H1 (cell line): ENCODE results near the gene ZFAND3. TPM values are rescaled to one million over a fixed set of nuclear protein-coding genes. Genes with fewer than 3 reads are reported as not detected.
A peak's percentile ranks its signal among the peaks of the same experiment; 100 is the strongest.

ENCODE experiments used
- CTCF ChIA-PET: fragments of 300-600 bp; sonication (Branson Sonifier 250); formaldehyde crosslinking; loops from one replicate; lab custom pipeline; 2021; ENCODE audit not compliant: partially characterized antibody; lab: Charles Lee
- POLR2A ChIA-PET: fragments of 300-600 bp; sonication (Branson Sonifier 250); formaldehyde crosslinking; loops from one replicate; lab custom pipeline; 2021; ENCODE audit warnings: inconsistent platforms; ENCODE audit not compliant: partially characterized antibody; lab: Charles Lee
- DNase-seq, 2 experiments: peaks; one replicate each; pipeline versions ENCODE4 v3.0.0 to v3.0.0-alpha.2; 2010 to 2022; ENCODE audit warnings: low spot score in 2 of 2, low read depth in 1 of 2, mixed read lengths in 1 of 2
- FAIRE-seq: peaks from 2 replicates; lab custom pipeline; 2011; peaks lifted over from hg19 to GRCh38; lab: Jason Lieb, UNC
- H2AFZ ChIP-seq: 2 replicates; pipeline ENCODE4 v1.8.1; 2012; ENCODE audit warnings: low read length, inconsistent platforms
- H2AK5ac ChIP-seq: 2 replicates; pipeline ENCODE4 v1.6.1; 2013; ENCODE audit warnings: low read depth, low read length
- H2BK120ac ChIP-seq: replicated peaks from 2 replicates; pipeline ENCODE3; 2013; ENCODE audit warnings: low read depth, low read length, inconsistent platforms
- H2BK12ac ChIP-seq: 2 replicates; pipeline ENCODE4 v1.6.1; 2013; ENCODE audit warnings: low read depth, low read length
- H2BK15ac ChIP-seq: 2 replicates; pipeline ENCODE4 v1.6.1; 2013; ENCODE audit warnings: low read length
- H2BK20ac ChIP-seq: 2 replicates; pipeline ENCODE4 v1.6.1; 2013; ENCODE audit warnings: low read length
- H2BK5ac ChIP-seq: 2 replicates; pipeline ENCODE4 v1.6.1; 2013; ENCODE audit warnings: low read depth, low read length
- H3K14ac ChIP-seq: 2 replicates; pipeline ENCODE4 v1.6.1; 2013; ENCODE audit warnings: inconsistent platforms; ENCODE audit not compliant: insufficient read length
- H3K18ac ChIP-seq: 2 replicates; pipeline ENCODE4 v1.6.1; 2013; ENCODE audit warnings: low read length; ENCODE audit errors: extremely low read depth
- H3K23ac ChIP-seq: 2 replicates; pipeline ENCODE4 v1.6.1; 2013; ENCODE audit warnings: inconsistent platforms; ENCODE audit not compliant: insufficient read length
- H3K23me2 ChIP-seq: 2 replicates; pipeline ENCODE4 v1.6.1; 2013; ENCODE audit warnings: low read depth, low read length
- H3K27ac ChIP-seq: 2 replicates; pipeline ENCODE4 v1.6.1; 2011; ENCODE audit warnings: low read depth, low read length, inconsistent platforms
- H3K27me3 ChIP-seq, 4 experiments: replicated peaks in 1 of 4; 1 replicate in 1 of 4; 2 replicates in 3 of 4; pipeline versions ENCODE4 v1.6.1 to v1.8.1; 2011 to 2013; ENCODE audit warnings: low read length in 3 of 4, mild to moderate bottlenecking in 3 of 4, inconsistent platforms in 2 of 4, mixed read lengths in 2 of 4, moderate library complexity in 1 of 4; ENCODE audit not compliant: control insufficient read depth in 3 of 4, insufficient read depth in 3 of 4; ENCODE audit errors: extremely low read depth in 1 of 4
- H3K36me3 ChIP-seq, 4 experiments: 2 replicates each; pipeline versions ENCODE4 v1.6.1 to v1.8.1; 2011 to 2013; ENCODE audit warnings: mild to moderate bottlenecking in 4 of 4, low read length in 3 of 4, moderate library complexity in 2 of 4, control low read depth in 1 of 4, inconsistent platforms in 1 of 4; ENCODE audit not compliant: insufficient read depth in 4 of 4, control insufficient read depth in 2 of 4
- H3K4ac ChIP-seq: replicated peaks from 2 replicates; pipeline ENCODE3; 2013; ENCODE audit warnings: low read length, low read depth, mixed read lengths, inconsistent platforms; ENCODE audit not compliant: insufficient read length
- H3K4me1 ChIP-seq, 4 experiments: replicated peaks in 1 of 4; 1 replicate in 1 of 4; 2 replicates in 3 of 4; pipeline versions ENCODE4 v1.6.1 to v1.8.1; 2011 to 2013; ENCODE audit warnings: low read length in 3 of 4, inconsistent platforms in 2 of 4, mixed read lengths in 1 of 4; ENCODE audit not compliant: insufficient read depth in 4 of 4, control insufficient read depth in 3 of 4
- H3K4me2 ChIP-seq, 2 experiments: 2 replicates each; pipeline versions ENCODE4 v1.6.1 to v1.8.1; 2011 to 2013; ENCODE audit warnings: low read depth in 2 of 2, low read length in 2 of 2, control low read depth in 1 of 2, inconsistent platforms in 1 of 2, mild to moderate bottlenecking in 1 of 2; ENCODE audit not compliant: insufficient read depth in 1 of 2
- H3K4me3 ChIP-seq, 4 experiments: fragments of 200-600, 300-600 bp in 1 of 4; sonication (generic), shearing (Covaris generic), sonication (Bioruptor Twin) in 1 of 4; 2 replicates each; pipeline versions ENCODE4 v1.5.1 to v1.8.1; 2011 to 2016; ENCODE audit warnings: low read length in 4 of 4, low read depth in 3 of 4, control low read depth in 2 of 4, inconsistent platforms in 2 of 4, mild to moderate bottlenecking in 2 of 4, mixed read lengths in 1 of 4, moderate library complexity in 1 of 4; ENCODE audit not compliant: insufficient read depth in 2 of 4; ENCODE audit errors: extremely low read depth in 1 of 4
- H3K56ac ChIP-seq: replicated peaks from 2 replicates; pipeline ENCODE3; 2013; ENCODE audit warnings: low read depth, mild to moderate bottlenecking, mixed read lengths, low read length, inconsistent platforms; ENCODE audit not compliant: insufficient read length
- H3K79me1 ChIP-seq: 2 replicates; pipeline ENCODE4 v1.6.1; 2013; ENCODE audit warnings: low read depth, low read length, control low read depth
- H3K79me2 ChIP-seq, 2 experiments: 2 replicates each; pipeline versions ENCODE4 v1.6.1 to v1.8.1; 2012 to 2013; ENCODE audit warnings: low read length in 2 of 2, mild to moderate bottlenecking in 2 of 2, inconsistent platforms in 1 of 2; ENCODE audit not compliant: insufficient read depth in 2 of 2, control insufficient read depth in 1 of 2
- H3K9ac ChIP-seq, 4 experiments: replicated peaks in 1 of 4; 1 replicate in 1 of 4; 2 replicates in 3 of 4; pipeline versions ENCODE4 v1.6.1 to v1.8.1; 2011 to 2013; ENCODE audit warnings: low read depth in 3 of 4, low read length in 3 of 4, control low read depth in 2 of 4, mild to moderate bottlenecking in 2 of 4, moderate library complexity in 2 of 4, inconsistent platforms in 1 of 4; ENCODE audit errors: extremely low read depth in 1 of 4
- H3K9me3 ChIP-seq, 2 experiments: 2 replicates each; pipeline versions ENCODE4 v1.6.1 to v1.8.1; 2012 to 2013; ENCODE audit warnings: mild to moderate bottlenecking in 2 of 2, moderate library complexity in 2 of 2, control low read depth in 1 of 2, inconsistent platforms in 1 of 2, low read depth in 1 of 2, low read length in 1 of 2, mixed read lengths in 1 of 2; ENCODE audit not compliant: insufficient read depth in 2 of 2
- H4K20me1 ChIP-seq, 2 experiments: replicated peaks in 1 of 2; 2 replicates each; pipeline versions ENCODE3 to v1.8.1; 2011 to 2013; ENCODE audit warnings: inconsistent platforms in 2 of 2, low read length in 2 of 2, mild to moderate bottlenecking in 1 of 2; ENCODE audit not compliant: insufficient read depth in 2 of 2, control insufficient read depth in 1 of 2
- H4K5ac ChIP-seq: 2 replicates; pipeline ENCODE4 v1.6.1; 2013; ENCODE audit warnings: low read length, low read depth, mixed read lengths, inconsistent platforms; ENCODE audit not compliant: insufficient read length
- H4K8ac ChIP-seq: 2 replicates; pipeline ENCODE4 v1.8.0; 2013; ENCODE audit warnings: mild to moderate bottlenecking, moderate library complexity, low read length, inconsistent platforms; ENCODE audit not compliant: insufficient read depth; ENCODE audit errors: extremely low read depth
- H4K91ac ChIP-seq: replicated peaks from 2 replicates; pipeline ENCODE3; 2013; ENCODE audit warnings: low read length, mixed read lengths, inconsistent platforms; ENCODE audit not compliant: insufficient read length
- CHD1 ChIP-seq: IDR thresholded peaks from 2 replicates; pipeline ENCODE4 v1.6.1; 2012; ENCODE audit warnings: low read depth, low read length, improper control_type of control experiment
- CHD2 ChIP-seq: IDR thresholded peaks from 2 replicates; pipeline ENCODE4 v1.6.1; 2012; ENCODE audit warnings: low read length, improper control_type of control experiment
- CTCF ChIP-seq, 3 experiments: IDR thresholded peaks; 1 replicate in 2 of 3; 2 replicates in 1 of 3; pipeline versions ENCODE4 v1.5.1 to v1.6.1; 2011; ENCODE audit warnings: low read length in 3 of 3, mild to moderate bottlenecking in 3 of 3, inconsistent platforms in 2 of 3, low read depth in 1 of 3, moderate library complexity in 1 of 3; ENCODE audit not compliant: insufficient read depth in 1 of 3; ENCODE audit errors: control extremely low read depth in 1 of 3
- GABPA ChIP-seq: IDR thresholded peaks from 2 replicates; pipeline ENCODE4 v1.6.1; 2011; ENCODE audit warnings: mild to moderate bottlenecking, low read length, moderate library complexity, borderline replicate concordance; ENCODE audit not compliant: insufficient read depth
- GTF2F1 ChIP-seq: IDR thresholded peaks from 2 replicates; pipeline ENCODE4 v1.6.1; 2012; ENCODE audit warnings: low read depth, low read length, improper control_type of control experiment, borderline replicate concordance
- MAFK ChIP-seq: IDR thresholded peaks from 2 replicates; pipeline ENCODE4 v1.6.1; 2012; ENCODE audit warnings: low read depth, mild to moderate bottlenecking, improper control_type of control experiment, low read length
- PHF8 ChIP-seq: fragments of 200-600 bp; sonication (generic); conservative IDR thresholded peaks from 2 replicates; pipeline ENCODE4 v1.7.1; 2012; ENCODE audit warnings: low read depth, mild to moderate bottlenecking, inconsistent platforms, low read length, moderate library complexity
- POU5F1 ChIP-seq: IDR thresholded peaks from 2 replicates; pipeline ENCODE4 v1.6.1; 2011; ENCODE audit warnings: low read depth, mild to moderate bottlenecking, low read length, moderate library complexity
- SIX5 ChIP-seq: IDR thresholded peaks from 2 replicates; pipeline ENCODE4 v1.6.1; 2011; ENCODE audit warnings: mild to moderate bottlenecking, low read depth, low read length
- SP4 ChIP-seq: IDR thresholded peaks from 2 replicates; pipeline ENCODE4 v1.6.1; 2012; ENCODE audit warnings: low read length, inconsistent platforms
- TAF7 ChIP-seq: optimal IDR thresholded peaks from 2 replicates; pipeline ENCODE3; 2011; ENCODE audit warnings: low read depth, mild to moderate bottlenecking, inconsistent platforms, low read length, moderate library complexity, borderline replicate concordance
- TBP ChIP-seq: IDR thresholded peaks from 2 replicates; pipeline ENCODE4 v1.6.1; 2011; ENCODE audit warnings: low read depth, low read length, improper control_type of control experiment
- WGBS, 2 experiments: shearing (Covaris generic) in 1 of 2; methylation state at CpG; one replicate each; pipeline versions ENCODE4 v1.1.6 to v1.1.7; 2013 to 2015; ENCODE audit warnings: low lambda C conversion rate in 2 of 2, mixed read lengths in 2 of 2, inconsistent platforms in 1 of 2, low coverage in 1 of 2, missing lambda C conversion rate in 1 of 2; ENCODE audit not compliant: insufficient replicate concordance in 2 of 2, insufficient coverage in 1 of 2, insufficient read length in 1 of 2; ENCODE audit errors: extremely low coverage in 1 of 2, missing lambda C conversion rate in 1 of 2; 5-methylcytosine and 5-hydroxymethylcytosine counted together
- polyA plus RNA-seq, 7 experiments: library from polyadenylated mRNA; depleted of rRNA in 3 of 7; stranded (reverse) in 5 of 7; unstranded in 2 of 7; fragments of >200 nt in 5 of 7; fragments of 200-250 nt in 2 of 7; gene quantifications; 1 replicate in 5 of 7; 2 replicates in 1 of 7; 4 replicates in 1 of 7; pipeline versions ENCODE4 v1.2.1 to v1.2.3, GENCODE V29; 2011 to 2013; ENCODE audit warnings: missing spikeins in 2 of 7, mixed read lengths in 2 of 7
- total RNA-seq: library from RNA; stranded (reverse); fragmentation: NEBNext Ultra II Directional; extraction: Animal tissue kit (Norgen Biotek cat#: 25700); gene quantifications from 2 replicates; pipeline ENCODE4 v1.2.1, GENCODE V29; 2021

ZFAND3 gene
- total and polyA plus RNA-seq, 2 of the 8 experiments (the other 6 are each of a cell fraction or from before 2014, with no cell fraction given) = 13.0 to 51.3 TPM

GRCh38 chr6:38136547-38136946 lies 317.0 kb downstream of the ZFAND3 start:
- H2BK5ac ChIP-seq = no peak overlapping the region
- no peak overlapping the region for H4K8ac ChIP-seq
- H2BK15ac ChIP-seq = no peak overlapping the region
- H4K20me1 ChIP-seq = no peaks in the 10 kb centered on the region
- CTCF ChIA-PET = interaction anchor here (0.6 to 1.5 kb wide), 4 partner anchors 8 to 483 kb away, joined by 3 to 4 read pairs (median 4); no protein-coding TSS in a partner anchor
- H2AFZ ChIP-seq = no peak overlapping the region
- H3K18ac ChIP-seq = no peak overlapping the region
- no peaks in the 10 kb centered on the region for H3K27me3 ChIP-seq
- no peak overlapping the region for H3K4me3 ChIP-seq
- no peak overlapping the region for H3K23ac ChIP-seq
- no peak overlapping the region for H2BK120ac ChIP-seq
- 0 out of 2 replicates have a peak overlapping the region, but pooled peaks have one; percentile 26 for H3K27ac ChIP-seq
- 0 out of 4 replicates have a peak, but pooled peaks cover 0 to 4% of the 10 kb centered on the region in 2 experiments for H3K79me2 ChIP-seq
- no peak overlapping the region for H2BK12ac ChIP-seq
- H3K36me3 ChIP-seq = no peaks in the 10 kb centered on the region
- H3K4ac ChIP-seq = no peak overlapping the region
- H3K9me3 ChIP-seq = no peaks in the 10 kb centered on the region
- no peak overlapping the region for H3K56ac ChIP-seq
- no peak overlapping the region for H3K4me2 ChIP-seq
- no peak overlapping the region for H3K14ac ChIP-seq
- no peak overlapping the region for H2BK20ac ChIP-seq
- WGBS, 2 experiments = 96% methylated on average over 4 of the region's 4 CpGs; no CpG with 5 or more reads in 1 of the 2 experiments
- H3K9ac ChIP-seq = no peak overlapping the region
- H3K79me1 ChIP-seq = no peaks in the 10 kb centered on the region; the same call in 1 of the 2 replicates
- H3K4me1 ChIP-seq = peaks cover 4 to 15% (median 12%) of the 10 kb centered on the region in 4 experiments
- no peak overlapping the region for H4K5ac ChIP-seq
- no peaks in the 10 kb centered on the region for H3K23me2 ChIP-seq
- no peak overlapping the region for H4K91ac ChIP-seq
- H2AK5ac ChIP-seq = no peak overlapping the region
- DNase-seq = no peak
- FAIRE-seq = no peak
- POLR2A ChIA-PET = interaction anchor here (0.9 to 1.1 kb wide), 2 partner anchors 14 to 17 kb away, joined by 3 to 4 read pairs; no protein-coding TSS in a partner anchor
- TF ChIP-seq SIX5 (no peak), PHF8 (no peak), SP4 (no peak), MAFK (no peak), CHD1 (no peak), GTF2F1 (no peak), POU5F1 (no peak), TBP (no peak), TAF7 (no peak), CHD2 (no peak), CTCF (IDR thresholded peaks at IDR 0.05; ENCODE audit: control extremely low read depth in 1 of 3, insufficient read depth in 1 of 3, low read depth in 1 of 3, low read length in 3 of 3) (no peak), GABPA (no peak)
